Neural cell (in vitro differentiated cells): ENCODE measurements around the gene MAT2A. TPM values are rescaled to one million over a fixed set of nuclear protein-coding genes. Genes with fewer than 3 reads are reported as not detected.

Experiments used
- H2AFZ ChIP-seq: fragments of 200-600, 300-800 bp; sonication (generic), shearing (Covaris generic); 2 replicates; pipeline ENCODE4 v1.6.0; 2014; ENCODE audit warnings: low read depth, mild to moderate bottlenecking, antibody characterized with exemption, low read length, moderate library complexity
- H3F3A ChIP-seq: fragments of 200-600 bp; shearing (Covaris generic); 2 replicates; pipeline ENCODE4 v1.6.1; 2016; ENCODE audit warnings: mild to moderate bottlenecking, moderate library complexity, mixed read lengths, antibody characterized with exemption, low read length; ENCODE audit not compliant: insufficient read depth, poor library complexity, severe bottlenecking
- H3K27ac ChIP-seq: fragments of 200-600, 300-800 bp; sonication (generic), shearing (Covaris generic); 2 replicates; pipeline ENCODE4 v1.5.1; 2014; ENCODE audit warnings: mild to moderate bottlenecking, low read length, moderate library complexity
- H3K27me3 ChIP-seq: fragments of 300-800, 200-600 bp; sonication (generic), shearing (Covaris generic); 2 replicates; pipeline ENCODE4 v1.6.0; 2014; ENCODE audit warnings: mild to moderate bottlenecking, low read depth, low read length, moderate library complexity; ENCODE audit not compliant: insufficient read depth
- H3K36me3 ChIP-seq: fragments of 300-800, 200-600 bp; sonication (generic), shearing (Covaris generic); 2 replicates; pipeline ENCODE4 v1.5.1; 2014; ENCODE audit warnings: mild to moderate bottlenecking, antibody characterized with exemption, low read length, moderate library complexity; ENCODE audit not compliant: insufficient read depth
- H3K4me2 ChIP-seq: fragments of 300-800, 200-600 bp; sonication (generic), shearing (Covaris generic); 2 replicates; pipeline ENCODE4 v1.6.0; 2014; ENCODE audit warnings: mild to moderate bottlenecking, low read length
- H3K4me3 ChIP-seq: fragments of 300-800, 200-600 bp; sonication (generic), shearing (Covaris generic); 2 replicates; pipeline ENCODE4 v1.5.1; 2014; ENCODE audit warnings: mild to moderate bottlenecking, low read length, moderate library complexity
- H3K79me2 ChIP-seq: fragments of 200-600 bp; shearing (Covaris generic); replicated peaks from 2 replicates; pipeline ENCODE4 v1.6.0; 2014; ENCODE audit warnings: mild to moderate bottlenecking, low read length, moderate library complexity; ENCODE audit not compliant: insufficient read depth
- H3K9ac ChIP-seq: fragments of 300-800, 200-600 bp; sonication (generic), shearing (Covaris generic); 2 replicates; pipeline ENCODE4 v1.6.1; 2016; ENCODE audit warnings: mild to moderate bottlenecking, low read length, mixed read lengths
- H3K9me2 ChIP-seq: fragments of 200-600 bp; shearing (Covaris generic); 2 replicates; pipeline ENCODE4 v1.6.1; 2016; ENCODE audit warnings: mild to moderate bottlenecking, low read length, mixed read lengths; ENCODE audit not compliant: insufficient read depth
- H3K9me3 ChIP-seq: fragments of 200-600, 300-800 bp; sonication (generic), shearing (Covaris generic); 2 replicates; pipeline ENCODE4 v1.6.1; 2016; ENCODE audit warnings: mild to moderate bottlenecking, mixed run types, low read length, moderate library complexity, mixed read lengths
- H4K20me1 ChIP-seq: fragments of 200-600 bp; shearing (Covaris generic); 2 replicates; pipeline ENCODE4 v1.6.1; 2016; ENCODE audit warnings: mild to moderate bottlenecking, mixed run types; ENCODE audit not compliant: insufficient read depth
- EP300 ChIP-seq: fragments of 450-650 bp; conservative IDR thresholded peaks from 2 replicates; pipeline ENCODE4 v1.6.1; 2014; ENCODE audit warnings: antibody characterized with exemption, mild to moderate bottlenecking, moderate library complexity; ENCODE audit not compliant: poor library complexity, severe bottlenecking
- EZH2 ChIP-seq: fragments of 200-600, 300-800 bp; shearing (Covaris generic), sonication (generic); IDR thresholded peaks from 2 replicates; pipeline ENCODE4 v1.6.1; 2014; ENCODE audit warnings: antibody characterized with exemption, low read length, borderline replicate concordance, mild to moderate bottlenecking; ENCODE audit not compliant: insufficient read depth, poor library complexity, severe bottlenecking
- MXI1 ChIP-seq: fragments of 450-650 bp; conservative IDR thresholded peaks from 2 replicates; pipeline ENCODE4 v1.6.1; 2014; ENCODE audit warnings: antibody characterized with exemption, mild to moderate bottlenecking; ENCODE audit not compliant: poor library complexity, severe bottlenecking
- POLR2AphosphoS5 ChIP-seq: IDR thresholded peaks from 2 replicates; pipeline ENCODE4 v1.6.1; 2012
- RAD21 ChIP-seq: fragments of 450-650 bp; conservative IDR thresholded peaks from 2 replicates; pipeline ENCODE4 v1.6.1; 2014; ENCODE audit warnings: antibody characterized with exemption, mild to moderate bottlenecking, moderate library complexity
- SMC3 ChIP-seq: fragments of 450-650 bp; conservative IDR thresholded peaks from 2 replicates; pipeline ENCODE4 v1.6.1; 2014; ENCODE audit warnings: antibody characterized with exemption, mild to moderate bottlenecking, moderate library complexity; ENCODE audit not compliant: poor library complexity
- TAF1 ChIP-seq: IDR thresholded peaks from 2 replicates; pipeline ENCODE4 v1.6.1; 2012; ENCODE audit warnings: low read depth
- polyA plus RNA-seq: library from polyadenylated mRNA; depleted of rRNA; stranded (reverse); fragments of >200 nt; gene quantifications from 2 replicates; pipeline ENCODE4 v1.2.3, GENCODE V29; 2014
- TF ChIP-seq, protein P1 (sequence below): fragments of 450-650 bp; IDR thresholded peaks from 2 replicates; pipeline ENCODE4 v1.5.1; 2014; ENCODE audit warnings: antibody characterized with exemption, mild to moderate bottlenecking, moderate library complexity; ENCODE audit not compliant: poor library complexity, severe bottlenecking
- TF ChIP-seq, protein P2 (sequence below): IDR thresholded peaks from 2 replicates; pipeline ENCODE4 v1.6.1; 2012; ENCODE audit warnings: borderline replicate concordance

The MAT2A gene
- polyA plus RNA-seq, 1 donor from 2014 or later, result 230 TPM

DNA sequence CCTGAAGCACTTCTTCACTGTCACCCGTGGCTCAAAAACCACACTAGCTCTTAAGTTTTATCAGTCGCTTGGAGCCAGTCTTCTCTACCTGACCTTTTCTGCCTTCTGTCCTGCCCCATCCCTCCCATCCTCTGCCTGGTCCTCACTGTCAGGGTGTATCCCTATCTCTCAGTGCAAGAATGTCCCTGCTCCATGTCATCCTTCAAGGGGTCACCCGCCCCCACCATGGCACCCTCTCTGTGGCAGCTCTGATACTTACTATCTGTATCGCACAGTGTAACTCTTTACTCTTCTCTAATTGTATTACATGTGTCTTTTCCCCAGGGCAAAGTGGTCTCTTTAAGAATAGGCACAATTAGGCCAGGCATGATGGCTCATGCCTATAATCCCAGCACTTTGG is 49.7 kb downstream of the MAT2A start:
- H3K9ac ChIP-seq, result no peak overlapping the region
- H3K36me3 ChIP-seq, result no peaks in the 10 kb centered on the region
- peaks cover 25% of the 10 kb centered on the region for H3K27me3 ChIP-seq
- H2AFZ ChIP-seq, result no peak overlapping the region
- H3K27ac ChIP-seq, result no peak overlapping the region
- no peaks in the 10 kb centered on the region for H4K20me1 ChIP-seq
- no peak overlapping the region for H3K4me3 ChIP-seq
- no peak overlapping the region for H3K4me2 ChIP-seq
- no peaks in the 10 kb centered on the region for H3K9me2 ChIP-seq
- TF ChIP-seq SMC3, result no peak
- no peaks in the 10 kb centered on the region for H3K9me3 ChIP-seq
- no peaks in the 10 kb centered on the region for H3K79me2 ChIP-seq
- no peaks in the 10 kb centered on the region for H3F3A ChIP-seq

DNA sequence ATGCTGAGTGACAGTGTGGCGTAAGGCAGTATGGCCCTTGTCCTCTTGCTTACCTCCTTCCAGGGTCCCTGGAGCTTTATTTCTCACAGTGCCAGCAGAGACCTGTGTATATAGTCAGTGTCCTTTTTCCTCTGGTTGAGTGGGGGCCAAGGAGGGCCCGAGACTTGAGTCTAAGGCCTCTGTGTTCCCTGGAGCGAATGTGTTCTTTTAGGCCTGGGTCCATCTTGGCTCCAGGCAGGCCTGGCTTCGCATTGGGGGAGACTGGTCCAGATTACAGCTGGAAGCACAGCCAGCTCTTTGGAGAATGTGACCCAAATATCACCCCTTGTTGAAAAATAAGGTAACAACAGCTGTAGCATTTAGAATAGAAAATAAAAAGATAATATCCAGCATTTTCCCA is 50.2 kb downstream of the MAT2A start:
- Histone ChIP-seq H3K79me2 (no peaks in the 10 kb centered on the region), H2AFZ (no peak overlapping the region), H3K27me3 (peaks cover 20% of the 10 kb centered on the region), H3K9ac (no peak overlapping the region), H3K9me3 (no peaks in the 10 kb centered on the region), H3K27ac (no peak overlapping the region), H3K4me2 (no peak overlapping the region), H3K36me3 (no peaks in the 10 kb centered on the region), H3K9me2 (no peaks in the 10 kb centered on the region), H4K20me1 (no peaks in the 10 kb centered on the region), H3F3A (no peaks in the 10 kb centered on the region), H3K4me3 (no peak overlapping the region)
- TF ChIP-seq, protein P1, sequence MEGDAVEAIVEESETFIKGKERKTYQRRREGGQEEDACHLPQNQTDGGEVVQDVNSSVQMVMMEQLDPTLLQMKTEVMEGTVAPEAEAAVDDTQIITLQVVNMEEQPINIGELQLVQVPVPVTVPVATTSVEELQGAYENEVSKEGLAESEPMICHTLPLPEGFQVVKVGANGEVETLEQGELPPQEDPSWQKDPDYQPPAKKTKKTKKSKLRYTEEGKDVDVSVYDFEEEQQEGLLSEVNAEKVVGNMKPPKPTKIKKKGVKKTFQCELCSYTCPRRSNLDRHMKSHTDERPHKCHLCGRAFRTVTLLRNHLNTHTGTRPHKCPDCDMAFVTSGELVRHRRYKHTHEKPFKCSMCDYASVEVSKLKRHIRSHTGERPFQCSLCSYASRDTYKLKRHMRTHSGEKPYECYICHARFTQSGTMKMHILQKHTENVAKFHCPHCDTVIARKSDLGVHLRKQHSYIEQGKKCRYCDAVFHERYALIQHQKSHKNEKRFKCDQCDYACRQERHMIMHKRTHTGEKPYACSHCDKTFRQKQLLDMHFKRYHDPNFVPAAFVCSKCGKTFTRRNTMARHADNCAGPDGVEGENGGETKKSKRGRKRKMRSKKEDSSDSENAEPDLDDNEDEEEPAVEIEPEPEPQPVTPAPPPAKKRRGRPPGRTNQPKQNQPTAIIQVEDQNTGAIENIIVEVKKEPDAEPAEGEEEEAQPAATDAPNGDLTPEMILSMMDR, result no peak
- TF ChIP-seq EZH2 (no peak), SMC3 (no peak), MXI1 (no peak), TAF1 (no peak), POLR2AphosphoS5 (no peak), EP300 (no peak), RAD21 (no peak)
- TF ChIP-seq, protein P2, sequence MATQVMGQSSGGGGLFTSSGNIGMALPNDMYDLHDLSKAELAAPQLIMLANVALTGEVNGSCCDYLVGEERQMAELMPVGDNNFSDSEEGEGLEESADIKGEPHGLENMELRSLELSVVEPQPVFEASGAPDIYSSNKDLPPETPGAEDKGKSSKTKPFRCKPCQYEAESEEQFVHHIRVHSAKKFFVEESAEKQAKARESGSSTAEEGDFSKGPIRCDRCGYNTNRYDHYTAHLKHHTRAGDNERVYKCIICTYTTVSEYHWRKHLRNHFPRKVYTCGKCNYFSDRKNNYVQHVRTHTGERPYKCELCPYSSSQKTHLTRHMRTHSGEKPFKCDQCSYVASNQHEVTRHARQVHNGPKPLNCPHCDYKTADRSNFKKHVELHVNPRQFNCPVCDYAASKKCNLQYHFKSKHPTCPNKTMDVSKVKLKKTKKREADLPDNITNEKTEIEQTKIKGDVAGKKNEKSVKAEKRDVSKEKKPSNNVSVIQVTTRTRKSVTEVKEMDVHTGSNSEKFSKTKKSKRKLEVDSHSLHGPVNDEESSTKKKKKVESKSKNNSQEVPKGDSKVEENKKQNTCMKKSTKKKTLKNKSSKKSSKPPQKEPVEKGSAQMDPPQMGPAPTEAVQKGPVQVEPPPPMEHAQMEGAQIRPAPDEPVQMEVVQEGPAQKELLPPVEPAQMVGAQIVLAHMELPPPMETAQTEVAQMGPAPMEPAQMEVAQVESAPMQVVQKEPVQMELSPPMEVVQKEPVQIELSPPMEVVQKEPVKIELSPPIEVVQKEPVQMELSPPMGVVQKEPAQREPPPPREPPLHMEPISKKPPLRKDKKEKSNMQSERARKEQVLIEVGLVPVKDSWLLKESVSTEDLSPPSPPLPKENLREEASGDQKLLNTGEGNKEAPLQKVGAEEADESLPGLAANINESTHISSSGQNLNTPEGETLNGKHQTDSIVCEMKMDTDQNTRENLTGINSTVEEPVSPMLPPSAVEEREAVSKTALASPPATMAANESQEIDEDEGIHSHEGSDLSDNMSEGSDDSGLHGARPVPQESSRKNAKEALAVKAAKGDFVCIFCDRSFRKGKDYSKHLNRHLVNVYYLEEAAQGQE, result no peak
